Stomach (tissue), 4 donors: ENCODE data around the gene RBFOX1.

Experiments used
- POLR2A ChIP-seq, 4 donors: fragments of 450-650 bp; IDR thresholded peaks; one replicate each; pipeline ENCODE4 v1.6.1; 2016; ENCODE audit warnings: antibody characterized with exemption in 4 of 4, control low read depth in 2 of 4, mild to moderate bottlenecking in 1 of 4, moderate library complexity in 1 of 4
- POLR2AphosphoS5 ChIP-seq, 3 donors: sonication (generic); formaldehyde crosslinking; IDR thresholded peaks; one replicate each; pipeline ENCODE4 v1.6.1; 2016; ENCODE audit warnings: antibody characterized with exemption in 3 of 3
- TF ChIP-seq, protein P1 (sequence below), 7 experiments: fragments of 450-650 bp in 4 of 7; fragments of 200-600 bp in 3 of 7; sonication (generic) in 3 of 7; IDR thresholded peaks; one replicate each; pipeline ENCODE4 v1.5.1; 2016 to 2019; ENCODE audit warnings: antibody characterized with exemption in 7 of 7, control low read depth in 2 of 7, mild to moderate bottlenecking in 1 of 7

DNA sequence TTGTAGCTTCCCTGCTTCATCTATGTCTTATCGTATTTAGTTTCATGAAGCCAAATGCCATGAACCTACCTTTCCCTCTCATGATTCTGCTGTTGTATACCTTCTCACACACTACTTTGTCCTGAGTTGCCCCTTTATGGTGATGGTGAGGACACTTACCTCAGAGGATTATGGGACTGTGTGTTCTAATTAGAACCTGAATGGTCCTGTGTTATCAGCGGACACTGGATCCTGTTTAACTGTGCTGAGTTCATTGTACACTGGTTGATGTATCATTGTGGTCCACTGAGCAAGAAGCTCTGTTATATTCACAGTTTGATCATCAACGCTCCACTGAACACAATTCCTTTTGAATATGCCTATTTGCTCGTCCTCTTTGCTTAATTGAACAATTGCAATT is 343.0 kb downstream of the RBFOX1 start:
- TF ChIP-seq POLR2A (IDR thresholded peaks at IDR 0.05), result no peak
- TF ChIP-seq POLR2AphosphoS5 (IDR thresholded peaks at IDR 0.05), result no peak
- TF ChIP-seq, protein P1, sequence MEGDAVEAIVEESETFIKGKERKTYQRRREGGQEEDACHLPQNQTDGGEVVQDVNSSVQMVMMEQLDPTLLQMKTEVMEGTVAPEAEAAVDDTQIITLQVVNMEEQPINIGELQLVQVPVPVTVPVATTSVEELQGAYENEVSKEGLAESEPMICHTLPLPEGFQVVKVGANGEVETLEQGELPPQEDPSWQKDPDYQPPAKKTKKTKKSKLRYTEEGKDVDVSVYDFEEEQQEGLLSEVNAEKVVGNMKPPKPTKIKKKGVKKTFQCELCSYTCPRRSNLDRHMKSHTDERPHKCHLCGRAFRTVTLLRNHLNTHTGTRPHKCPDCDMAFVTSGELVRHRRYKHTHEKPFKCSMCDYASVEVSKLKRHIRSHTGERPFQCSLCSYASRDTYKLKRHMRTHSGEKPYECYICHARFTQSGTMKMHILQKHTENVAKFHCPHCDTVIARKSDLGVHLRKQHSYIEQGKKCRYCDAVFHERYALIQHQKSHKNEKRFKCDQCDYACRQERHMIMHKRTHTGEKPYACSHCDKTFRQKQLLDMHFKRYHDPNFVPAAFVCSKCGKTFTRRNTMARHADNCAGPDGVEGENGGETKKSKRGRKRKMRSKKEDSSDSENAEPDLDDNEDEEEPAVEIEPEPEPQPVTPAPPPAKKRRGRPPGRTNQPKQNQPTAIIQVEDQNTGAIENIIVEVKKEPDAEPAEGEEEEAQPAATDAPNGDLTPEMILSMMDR (IDR thresholded peaks at IDR 0.05), result no peak
